K562 (cell line): ENCODE results near the gene RGS6. TPM values are rescaled to one million over a fixed set of nuclear protein-coding genes. Genes with fewer than 3 reads are reported as not detected.

Experiments
- ATAC-seq: fragments of 200-7000 bp; cut with Tn5 transposase; 3 replicates; pipeline ENCODE4 v1.9.1; 2020; ENCODE audit warnings: moderate library complexity
- BruUV-seq: library from RNA; stranded (reverse); fragments of 400-500 nt; replicated peaks from 2 replicates; lab custom pipeline; 2021; lab: Mats Ljungman, UMichigan
- CTCF ChIA-PET: fragments of 300-600 bp; formaldehyde crosslinking; extraction: SDS; loops from one replicate; lab custom pipeline; 2021; ENCODE audit warnings: low intra/inter-chr PET ratio; lab: Yijun Ruan, JAX
- POLR2A ChIA-PET: fragments of 300-600, 350-650 bp; sonication (Branson Sonifier 250); formaldehyde crosslinking; extraction: SDS; loops from one replicate; lab custom pipeline; 2021; ENCODE audit warnings: antibody characterized with exemption, inconsistent platforms; lab: Yijun Ruan, JAX
- DNase-seq, 4 experiments: peaks; one replicate each; pipeline versions ENCODE4 v3.0.0 to v3.0.0-alpha.2; 2011 to 2018; ENCODE audit warnings: low spot score in 3 of 4, mixed read lengths in 3 of 4; ENCODE audit errors: extremely low read depth in 1 of 4
- FAIRE-seq: peaks from 2 replicates; lab custom pipeline; 2011; peaks lifted over from hg19 to GRCh38; lab: Jason Lieb, UNC
- H2AFZ ChIP-seq: 2 replicates; pipeline ENCODE4 v1.6.0; 2011; ENCODE audit warnings: low read depth, low read length, control low read depth, inconsistent platforms
- H3K27ac ChIP-seq: fragments of 200-600 bp; 3 replicates; pipeline ENCODE4 v1.8.0; 2011; ENCODE audit warnings: low read depth, mild to moderate bottlenecking, control low read depth, inconsistent platforms, low read length, moderate library complexity, mixed read lengths; ENCODE audit errors: extremely low read depth
- H3K27me3 ChIP-seq, 2 experiments: fragments of 300-600 bp in 1 of 2; 2 replicates in 1 of 2; 3 replicates in 1 of 2; pipeline versions ENCODE4 v1.6.0 to v1.8.0; 2011; ENCODE audit warnings: inconsistent platforms in 2 of 2, low read length in 2 of 2, mild to moderate bottlenecking in 1 of 2, mixed read lengths in 1 of 2, moderate library complexity in 1 of 2; ENCODE audit not compliant: control insufficient read depth in 2 of 2, insufficient read depth in 2 of 2
- H3K36me3 ChIP-seq: fragments of 300-600 bp; 3 replicates; pipeline ENCODE4 v1.8.0; 2011; ENCODE audit warnings: mild to moderate bottlenecking, low read length, inconsistent platforms; ENCODE audit not compliant: control insufficient read depth, insufficient read depth
- H3K4me1 ChIP-seq, 2 experiments: fragments of 200-600 bp in 1 of 2; replicated peaks in 1 of 2; 2 replicates in 1 of 2; 3 replicates in 1 of 2; pipeline versions ENCODE4 v1.5.1 to v1.8.0; 2011; ENCODE audit warnings: inconsistent platforms in 2 of 2, low read length in 2 of 2, mild to moderate bottlenecking in 1 of 2, mixed read lengths in 1 of 2, moderate library complexity in 1 of 2; ENCODE audit not compliant: control insufficient read depth in 2 of 2, insufficient read depth in 2 of 2
- H3K4me2 ChIP-seq: 2 replicates; pipeline ENCODE4 v1.6.1; 2011; ENCODE audit warnings: low read length, control low read depth, inconsistent platforms, mixed read lengths; ENCODE audit not compliant: insufficient read depth
- H3K4me3 ChIP-seq: fragments of 200-600 bp; sonication (generic), shearing (Covaris generic); 2 replicates; pipeline ENCODE4 v1.5.1; 2016; ENCODE audit warnings: control low read depth, inconsistent platforms
- H3K79me2 ChIP-seq: fragments of 200-600 bp; 3 replicates; pipeline ENCODE4 v1.8.0; 2011; ENCODE audit warnings: low read length, inconsistent platforms; ENCODE audit not compliant: control insufficient read depth, insufficient read depth
- H3K9ac ChIP-seq, 2 experiments: 2 replicates each; pipeline versions ENCODE4 v1.6.0 to v1.6.1; 2011; ENCODE audit warnings: low read depth in 2 of 2, low read length in 2 of 2, control low read depth in 1 of 2, inconsistent platforms in 1 of 2, mild to moderate bottlenecking in 1 of 2, mixed read lengths in 1 of 2; ENCODE audit not compliant: insufficient read depth in 1 of 2
- H3K9me1 ChIP-seq: one replicate; pipeline ENCODE4 v1.6.0; 2011; ENCODE audit warnings: inconsistent platforms, mild to moderate bottlenecking, low read length, moderate library complexity; ENCODE audit not compliant: control insufficient read depth, insufficient read depth
- H3K9me3 ChIP-seq: replicated peaks from 2 replicates; pipeline ENCODE4 v1.5.1; 2011; ENCODE audit warnings: low read depth, low read length, inconsistent platforms; ENCODE audit not compliant: control insufficient read depth, insufficient read depth
- H4K20me1 ChIP-seq: replicated peaks from 2 replicates; pipeline ENCODE4 v1.6.1; 2011; ENCODE audit warnings: low read length, inconsistent platforms, mixed read lengths; ENCODE audit not compliant: control insufficient read depth, insufficient read depth
- CHD4 ChIP-seq: fragments of 200-600 bp; sonication (generic); IDR thresholded peaks from 3 replicates; pipeline ENCODE4 v1.6.1; 2012; ENCODE audit warnings: low read depth, mild to moderate bottlenecking, mixed read lengths, low read length, inconsistent platforms; ENCODE audit not compliant: insufficient read depth, insufficient replicate concordance, poor library complexity, severe bottlenecking
- HNRNPUL1 ChIP-seq: fragments of 200-400 bp; formaldehyde crosslinking; IDR thresholded peaks from 2 replicates; pipeline ENCODE4 v1.6.1; 2017; ENCODE audit warnings: low read length
- MAFG ChIP-seq: fragments of 450-650 bp; conservative IDR thresholded peaks from 2 replicates; pipeline ENCODE4 v1.6.1; 2016; ENCODE audit warnings: missing genetic modification characterization, missing compliant biosample characterization
- ZBTB1 ChIP-seq: sonication (generic); formaldehyde crosslinking; IDR thresholded peaks from 2 replicates; pipeline ENCODE4 v1.8.1; 2023; ENCODE audit warnings: missing genetic modification reagents, low read depth, mild to moderate bottlenecking, borderline replicate concordance
- ZNF23 ChIP-seq: fragments of 250-450 bp; sonication (Bioruptor Pico); IDR thresholded peaks from 2 replicates; pipeline ENCODE4 v1.4.0; 2020; ENCODE audit warnings: mild to moderate bottlenecking
- WGBS: fragments of 100-300 bp; shearing (Covaris generic); methylation state at CpG from one replicate; pipeline ENCODE4 v1.1.6; 2016; ENCODE audit warnings: low coverage, mixed read lengths; ENCODE audit not compliant: insufficient coverage; ENCODE audit errors: missing lambda C conversion rate; 5-methylcytosine and 5-hydroxymethylcytosine counted together
- in situ Hi-C: fragments of 300-500 bp; cut with MboI; formaldehyde crosslinking; loops from 4 replicates; pipeline ENCODE4 v1.15.0; 2018; ENCODE audit warnings: inconsistent platforms, mixed read lengths
- intact Hi-C: fragments of 100-400 bp; cut with micrococcal nuclease; formaldehyde crosslinking; loops from 2 replicates; pipeline ENCODE4 v1.14.2; 2022
- polyA plus RNA-seq, 8 experiments: library from polyadenylated mRNA; depleted of rRNA in 4 of 8; stranded (reverse) in 5 of 8; unstranded in 3 of 8; fragments of >200 nt; fragmentation: Nextera tagmentation in 2 of 8; fragmentation: Illumina TruSeq in 1 of 8; extraction: Ambion mirVana in 2 of 8; extraction: Trizol in 1 of 8; gene quantifications; 2 replicates each; pipeline versions ENCODE4 v1.2.1 to v1.2.3, GENCODE V29; 2011 to 2014; ENCODE audit warnings: inconsistent platforms in 1 of 8, missing spikeins in 1 of 8
- total RNA-seq, 7 experiments: library from RNA; depleted of rRNA in 6 of 7; stranded (reverse); fragments of >200 nt in 6 of 7; fragmentation: Illumina TruSeq in 2 of 7; extraction: Trizol in 2 of 7; gene quantifications; 2 replicates each; pipeline versions ENCODE4 v1.2.1 to v1.2.3, GENCODE V29; 2011 to 2021; ENCODE audit warnings: low replicate concordance in 1 of 7
- TF ChIP-seq, protein P1 (sequence below): sonication (generic); formaldehyde crosslinking; IDR thresholded peaks from 2 replicates; pipeline ENCODE4 v1.8.1; 2023; ENCODE audit warnings: mild to moderate bottlenecking, missing genetic modification reagents

RGS6 gene
- total and polyA plus RNA-seq, 9 of the 15 experiments (the other 6 are each of a cell fraction or from before 2014, with no cell fraction given): not detected

DNA sequence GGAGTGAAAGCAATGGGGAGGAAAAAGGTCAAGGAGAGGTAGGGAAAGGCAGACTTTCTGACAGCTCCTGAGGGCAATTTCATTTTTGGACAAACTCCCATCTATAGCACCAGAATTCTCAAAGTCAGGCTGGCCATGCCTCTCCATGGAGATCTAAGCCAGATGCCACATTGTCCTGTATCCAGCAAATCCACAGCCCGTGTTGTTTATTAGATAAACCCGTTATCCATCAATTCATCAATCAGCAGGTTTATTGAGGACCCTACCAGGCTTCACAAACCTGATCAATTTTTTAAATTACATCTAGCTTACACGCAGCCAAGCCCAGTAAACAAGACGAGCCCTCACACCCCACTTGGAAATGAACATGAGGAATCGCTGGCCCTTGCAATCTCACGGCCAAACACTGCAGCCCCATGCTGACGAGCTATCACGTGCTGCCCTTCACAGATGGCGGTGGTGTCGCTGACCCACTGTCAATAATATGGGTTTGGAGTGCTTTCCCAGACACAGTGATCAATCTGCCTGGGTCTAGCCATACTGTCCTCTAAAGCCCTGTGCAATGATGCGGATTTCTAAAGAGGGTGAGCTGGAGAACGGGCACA, 628.8 kb downstream of the RGS6 start:
- in situ Hi-C loops: no loop called here
- Histone ChIP-seq H3K9me3 (no peaks in the 10 kb centered on the region), H3K27me3 (peaks cover 9 to 63% of the 10 kb centered on the region in 2 experiments; a peak in 4 of 5 replicates), H2AFZ (no peak overlapping the region), H3K36me3 (no peaks in the 10 kb centered on the region), H3K9ac (no peak overlapping the region), H3K27ac (no peak overlapping the region), H4K20me1 (no peaks in the 10 kb centered on the region), H3K4me2 (no peak overlapping the region), H3K4me3 (no peak overlapping the region), H3K9me1 (no peaks in the 10 kb centered on the region), H3K4me1 (no peaks in the 10 kb centered on the region), H3K79me2 (no peaks in the 10 kb centered on the region)
- ChIA-PET CTCF (no interaction called here), POLR2A (interaction anchor here (0.8 kb wide), 1 partner anchor 14 kb away, joined by 3 read pairs; no protein-coding TSS in a partner anchor)
- no peak for ATAC-seq
- 1% methylated on average over 12 of the region's 12 CpGs for WGBS
- FAIRE-seq: no peak
- no TSS peak for BruUV-seq
- intact Hi-C loops: no loop called here
- TF ChIP-seq MAFG (tag): no peak
- no peak for TF ChIP-seq ZBTB1
- TF ChIP-seq, protein P1, sequence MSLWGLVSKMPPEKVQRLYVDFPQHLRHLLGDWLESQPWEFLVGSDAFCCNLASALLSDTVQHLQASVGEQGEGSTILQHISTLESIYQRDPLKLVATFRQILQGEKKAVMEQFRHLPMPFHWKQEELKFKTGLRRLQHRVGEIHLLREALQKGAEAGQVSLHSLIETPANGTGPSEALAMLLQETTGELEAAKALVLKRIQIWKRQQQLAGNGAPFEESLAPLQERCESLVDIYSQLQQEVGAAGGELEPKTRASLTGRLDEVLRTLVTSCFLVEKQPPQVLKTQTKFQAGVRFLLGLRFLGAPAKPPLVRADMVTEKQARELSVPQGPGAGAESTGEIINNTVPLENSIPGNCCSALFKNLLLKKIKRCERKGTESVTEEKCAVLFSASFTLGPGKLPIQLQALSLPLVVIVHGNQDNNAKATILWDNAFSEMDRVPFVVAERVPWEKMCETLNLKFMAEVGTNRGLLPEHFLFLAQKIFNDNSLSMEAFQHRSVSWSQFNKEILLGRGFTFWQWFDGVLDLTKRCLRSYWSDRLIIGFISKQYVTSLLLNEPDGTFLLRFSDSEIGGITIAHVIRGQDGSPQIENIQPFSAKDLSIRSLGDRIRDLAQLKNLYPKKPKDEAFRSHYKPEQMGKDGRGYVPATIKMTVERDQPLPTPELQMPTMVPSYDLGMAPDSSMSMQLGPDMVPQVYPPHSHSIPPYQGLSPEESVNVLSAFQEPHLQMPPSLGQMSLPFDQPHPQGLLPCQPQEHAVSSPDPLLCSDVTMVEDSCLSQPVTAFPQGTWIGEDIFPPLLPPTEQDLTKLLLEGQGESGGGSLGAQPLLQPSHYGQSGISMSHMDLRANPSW (CRISPR knock-in tag): no peak
- no peak for TF ChIP-seq HNRNPUL1
- TF ChIP-seq CHD4: no peak
- no peak for TF ChIP-seq ZNF23 (CRISPR knock-in tag)
- DNase-seq: no peak
